HG03025 (cell line): ENCODE results near the gene ING3.

Source experiments
- ATAC-seq: cut with Tn5 transposase; IDR thresholded peaks from one replicate; pipeline ENCODE4 v1.9.1; 2021; ENCODE audit warnings: mild to moderate bottlenecking, moderate library complexity; ENCODE audit not compliant: unreplicated experiment, low FRiP score

The ING3 gene

DNA sequence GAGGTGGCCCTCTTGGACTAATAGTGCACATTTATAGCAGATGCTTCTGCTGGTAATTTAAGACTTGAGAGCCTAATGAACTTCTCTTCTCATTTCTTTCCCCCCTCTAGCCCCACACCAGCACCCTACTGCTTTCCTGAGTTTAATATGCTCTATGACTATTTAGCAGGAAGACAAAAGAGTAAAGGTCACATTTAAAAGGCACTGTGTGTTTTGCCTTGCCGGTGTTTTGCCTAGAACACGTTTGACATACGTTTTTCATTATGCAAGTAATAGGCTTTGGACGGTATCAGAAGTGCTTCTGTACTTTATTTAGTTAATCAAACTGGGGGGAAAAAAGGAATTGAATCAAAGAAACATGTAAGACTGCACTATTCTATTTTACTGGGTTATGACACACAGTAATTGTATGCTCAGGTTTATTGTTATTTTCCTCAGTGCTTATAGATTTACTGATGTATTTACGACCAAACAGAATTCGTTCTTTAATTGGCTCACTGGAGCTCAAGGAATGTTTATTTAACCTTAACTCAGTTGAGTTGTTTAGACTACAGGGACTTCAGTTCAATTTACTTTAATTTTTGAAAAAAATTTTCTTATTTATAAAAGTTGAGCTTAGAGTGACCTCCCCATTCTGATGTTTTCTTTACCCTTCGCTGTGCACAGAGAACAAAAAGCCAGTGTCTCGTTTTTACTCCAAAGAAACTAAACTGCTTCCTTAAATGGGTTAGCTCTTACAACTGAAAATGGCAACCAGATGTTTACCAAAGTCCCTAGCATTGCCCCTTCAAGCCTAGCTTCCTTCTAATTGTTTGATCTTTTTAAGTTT is 73.3 kb downstream of the ING3 start:
- ATAC-seq, result no peak

DNA sequence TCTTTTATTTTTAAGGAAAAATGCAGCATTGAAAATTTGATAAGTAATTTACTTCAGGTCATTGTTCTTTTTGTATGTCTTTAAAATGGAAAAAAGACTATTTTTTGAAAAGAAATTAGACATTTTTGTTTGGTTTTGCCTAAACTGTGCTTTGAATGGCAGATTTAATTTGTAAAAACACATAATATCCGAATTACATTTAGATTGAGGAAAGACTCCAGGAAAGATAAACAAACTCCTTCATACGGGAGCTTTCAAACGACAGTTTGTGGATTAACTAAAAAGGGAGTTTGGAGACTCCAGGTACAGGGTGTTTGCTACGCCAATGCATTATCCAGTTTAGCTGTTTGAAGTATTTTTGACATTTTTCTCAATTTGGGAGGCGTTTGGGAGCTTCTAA is 74.0 kb downstream of the ING3 start:
- no peak for ATAC-seq

DNA sequence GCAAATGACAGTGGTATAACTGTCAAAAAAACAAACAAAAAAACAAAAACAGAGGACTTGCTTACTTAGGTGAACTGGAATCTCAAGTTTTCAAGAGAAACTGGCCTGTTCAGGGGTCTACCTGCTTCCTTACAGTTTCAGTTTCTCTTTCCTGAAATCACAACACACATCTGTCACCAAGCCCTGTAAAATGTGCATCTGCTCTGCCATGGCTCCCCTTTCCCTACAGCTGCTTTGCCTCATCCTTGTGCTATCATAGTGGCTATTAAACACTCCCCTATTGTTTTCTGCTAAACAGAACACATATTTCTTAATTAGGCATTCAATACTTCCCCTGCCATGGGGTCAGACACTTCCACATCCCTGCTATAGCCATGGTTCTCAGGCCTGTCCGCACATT is 75.6 kb downstream of the ING3 start:
- ATAC-seq, result no peak

DNA sequence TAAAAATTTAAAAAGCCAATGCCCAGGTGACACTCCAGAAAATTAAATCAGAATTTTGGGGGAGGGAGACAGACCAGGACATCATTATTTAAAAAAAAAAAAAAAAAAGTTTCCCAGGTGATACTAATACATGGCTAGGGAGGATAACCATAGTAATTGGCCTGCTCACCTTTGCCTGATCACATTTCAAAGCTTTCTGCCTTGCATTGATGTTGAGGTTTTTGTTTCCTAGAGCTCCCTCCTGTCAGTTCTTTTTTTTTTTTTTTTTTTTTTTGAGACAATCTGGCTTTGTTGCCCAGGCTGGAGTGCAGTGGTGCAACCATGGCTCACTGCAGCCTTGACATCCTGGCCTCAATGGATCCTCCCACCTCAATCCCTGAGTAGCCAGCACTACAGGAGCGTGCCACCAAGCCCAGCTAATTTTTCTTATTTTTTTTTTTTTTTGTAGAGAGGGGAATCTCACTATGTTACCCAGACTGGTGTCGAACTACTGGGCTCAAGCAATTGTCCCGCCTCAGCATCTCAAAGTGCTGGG is 76.1 kb downstream of the ING3 start:
- no peak for ATAC-seq
